Measurements from ENCODE around the gene AMN. TPM values are rescaled to one million over a fixed set of nuclear protein-coding genes. Genes with fewer than 3 reads are reported as not detected.

The AMN gene
- total RNA-seq, 4 donors from 2014 or later, result 0.11 to 0.32 TPM; not detected in 2

GRCh38 chr14:102964152-102964730, 41.8 kb downstream of the AMN start:
- Histone ChIP-seq H3K9me3 (no peaks in the 10 kb centered on the region), H3K4me3 (no peak overlapping the region), H3K36me3 (peaks cover 82 to 100% (median 99%) of the 10 kb centered on the region in 4 donors), H3K4me1 (no peaks in the 10 kb centered on the region), H3K27me3 (no peaks in the 10 kb centered on the region), H3K27ac (replicated peaks in 1 of 4) (no peak overlapping the region)
- intact Hi-C loops (cut with DNase I), result no loop called here
- WGBS, result 95% methylated on average over 29 of the region's 39 CpGs
- TF ChIP-seq, protein P1, sequence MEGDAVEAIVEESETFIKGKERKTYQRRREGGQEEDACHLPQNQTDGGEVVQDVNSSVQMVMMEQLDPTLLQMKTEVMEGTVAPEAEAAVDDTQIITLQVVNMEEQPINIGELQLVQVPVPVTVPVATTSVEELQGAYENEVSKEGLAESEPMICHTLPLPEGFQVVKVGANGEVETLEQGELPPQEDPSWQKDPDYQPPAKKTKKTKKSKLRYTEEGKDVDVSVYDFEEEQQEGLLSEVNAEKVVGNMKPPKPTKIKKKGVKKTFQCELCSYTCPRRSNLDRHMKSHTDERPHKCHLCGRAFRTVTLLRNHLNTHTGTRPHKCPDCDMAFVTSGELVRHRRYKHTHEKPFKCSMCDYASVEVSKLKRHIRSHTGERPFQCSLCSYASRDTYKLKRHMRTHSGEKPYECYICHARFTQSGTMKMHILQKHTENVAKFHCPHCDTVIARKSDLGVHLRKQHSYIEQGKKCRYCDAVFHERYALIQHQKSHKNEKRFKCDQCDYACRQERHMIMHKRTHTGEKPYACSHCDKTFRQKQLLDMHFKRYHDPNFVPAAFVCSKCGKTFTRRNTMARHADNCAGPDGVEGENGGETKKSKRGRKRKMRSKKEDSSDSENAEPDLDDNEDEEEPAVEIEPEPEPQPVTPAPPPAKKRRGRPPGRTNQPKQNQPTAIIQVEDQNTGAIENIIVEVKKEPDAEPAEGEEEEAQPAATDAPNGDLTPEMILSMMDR (IDR thresholded peaks at IDR 0.05), result no peak
- TF ChIP-seq POLR2AphosphoS5 (IDR thresholded peaks at IDR 0.05) (no peak), POLR2A (IDR thresholded peaks at IDR 0.05; ENCODE audit: low read depth) (no peak), EP300 (IDR thresholded peaks at IDR 0.05) (no peak)
- no peak for DNase-seq (ENCODE audit: extremely low spot score)

- H3K4me1 ChIP-seq, result no peaks in the 10 kb centered on the region
- TF ChIP-seq, protein P1 (IDR thresholded peaks at IDR 0.05), result no peak
- TF ChIP-seq EP300 (IDR thresholded peaks at IDR 0.05) (no peak), POLR2AphosphoS5 (IDR thresholded peaks at IDR 0.05) (no peak)
- no peak overlapping the region for H3K4me3 ChIP-seq
- no peaks in the 10 kb centered on the region for H3K27me3 ChIP-seq
- peaks cover 91 to 100% (median 99%) of the 10 kb centered on the region in 4 donors for H3K36me3 ChIP-seq
- no peak overlapping the region for H3K27ac ChIP-seq (replicated peaks in 1 of 4)
- no peak for DNase-seq (ENCODE audit: extremely low spot score)
- intact Hi-C loops (cut with DNase I), result no loop called here
- no peaks in the 10 kb centered on the region for H3K9me3 ChIP-seq
- whole genome bisulfite sequencing, result 90% methylated on average over 3 of the region's 3 CpGs
Measured at GRCh38 chr14:102965282-102965681, 42.8 kb downstream of the AMN start.

- WGBS, result 87% methylated on average over 20 of the region's 20 CpGs
- Histone ChIP-seq H3K4me1 (no peaks in the 10 kb centered on the region), H3K36me3 (peaks cover 91 to 100% (median 99%) of the 10 kb centered on the region in 4 donors), H3K27ac (replicated peaks in 1 of 4) (no peak overlapping the region), H3K4me3 (no peak overlapping the region), H3K27me3 (no peaks in the 10 kb centered on the region), H3K9me3 (no peaks in the 10 kb centered on the region)
- DNase-seq (ENCODE audit: extremely low spot score), result no peak
- TF ChIP-seq, protein P1 (IDR thresholded peaks at IDR 0.05), result no peak
- TF ChIP-seq POLR2AphosphoS5 (IDR thresholded peaks at IDR 0.05) (no peak), POLR2A (IDR thresholded peaks at IDR 0.05; ENCODE audit: low read depth) (no peak), EP300 (IDR thresholded peaks at IDR 0.05) (no peak)
- intact Hi-C loops (cut with DNase I), result no loop called here
Measured at GRCh38 chr14:102965971-102966655, 43.6 kb downstream of the AMN start.

- no peaks in the 10 kb centered on the region for H3K4me1 ChIP-seq
- no peak for TF ChIP-seq EP300 (IDR thresholded peaks at IDR 0.05)
- TF ChIP-seq POLR2AphosphoS5 (IDR thresholded peaks at IDR 0.05), result no peak
- no peak for TF ChIP-seq POLR2A (IDR thresholded peaks at IDR 0.05; ENCODE audit: low read depth)
- TF ChIP-seq, protein P1 (IDR thresholded peaks at IDR 0.05), result no peak
- H3K36me3 ChIP-seq, result peaks cover 91 to 100% (median 99%) of the 10 kb centered on the region in 4 donors
- H3K27me3 ChIP-seq, result no peaks in the 10 kb centered on the region
- DNase-seq (ENCODE audit: extremely low spot score), result no peak
- H3K4me3 ChIP-seq, result no peak overlapping the region
- H3K9me3 ChIP-seq, result no peaks in the 10 kb centered on the region
- H3K27ac ChIP-seq (replicated peaks in 1 of 4), result no peak overlapping the region
- WGBS, result 83% methylated on average over 14 of the region's 21 CpGs
- intact Hi-C loops (cut with DNase I), result no loop called here
Measured at GRCh38 chr14:102966681-102967505, 44.4 kb downstream of the AMN start.
